Neural progenitor cell (in vitro differentiated cells): ENCODE data around the gene TBCB. TPM values are rescaled to one million over a fixed set of nuclear protein-coding genes. Genes with fewer than 3 reads are reported as not detected.

Experiments used
- DNase-seq: peaks from one replicate; pipeline ENCODE4 v3.0.0-alpha.2; 2016; ENCODE audit warnings: low spot score
- H2AFZ ChIP-seq: fragments of 200-600 bp; sonication (generic); replicated peaks from 2 replicates; pipeline ENCODE4 v1.6.1; 2016; ENCODE audit warnings: antibody characterized with exemption
- H3F3A ChIP-seq: fragments of 200-600 bp; sonication (generic); 2 replicates; pipeline ENCODE4 v1.6.1; 2016; ENCODE audit warnings: antibody characterized with exemption, low read depth
- H3K27ac ChIP-seq: fragments of 200-600 bp; sonication (generic); 2 replicates; pipeline ENCODE4 v1.5.1; 2016; ENCODE audit warnings: mild to moderate bottlenecking
- H3K27me3 ChIP-seq: fragments of 200-600 bp; sonication (generic); 2 replicates; pipeline ENCODE4 v1.6.1; 2016; ENCODE audit warnings: mild to moderate bottlenecking, moderate library complexity
- H3K36me3 ChIP-seq: fragments of 200-600 bp; sonication (generic); 2 replicates; pipeline ENCODE4 v1.5.1; 2016
- H3K4me1 ChIP-seq: fragments of 200-600 bp; sonication (generic); 2 replicates; pipeline ENCODE4 v1.6.1; 2016; ENCODE audit warnings: mixed run types
- H3K4me2 ChIP-seq: fragments of 200-600 bp; sonication (generic); 2 replicates; pipeline ENCODE4 v1.6.1; 2016
- H3K4me3 ChIP-seq: fragments of 200-600 bp; sonication (generic); 2 replicates; pipeline ENCODE4 v1.5.1; 2016
- H3K79me2 ChIP-seq: fragments of 200-600 bp; sonication (generic); 2 replicates; pipeline ENCODE4 v1.6.1; 2016; ENCODE audit warnings: low read depth
- H3K9ac ChIP-seq: fragments of 200-600 bp; sonication (generic); 2 replicates; pipeline ENCODE4 v1.6.1; 2016
- H3K9me3 ChIP-seq: fragments of 200-600 bp; sonication (generic); 2 replicates; pipeline ENCODE4 v1.5.1; 2016; ENCODE audit warnings: low read depth
- H4K20me1 ChIP-seq: fragments of 200-600 bp; sonication (generic); 2 replicates; pipeline ENCODE4 v1.6.1; 2016; ENCODE audit warnings: low read depth
- H3K27ac Mint-ChIP-seq: 3 replicates; pipeline ENCODE4 v1.8.0; 2021; ENCODE audit warnings: mixed read lengths
- H3K27me3 Mint-ChIP-seq: 2 replicates; pipeline ENCODE4 v1.8.0; 2022; ENCODE audit warnings: low read depth, mild to moderate bottlenecking, inconsistent platforms, moderate library complexity, mixed read lengths; ENCODE audit not compliant: insufficient read depth
- H3K36me3 Mint-ChIP-seq: 3 replicates; pipeline ENCODE4 v1.8.0; 2021; ENCODE audit warnings: mixed read lengths
- H3K4me1 Mint-ChIP-seq: 3 replicates; pipeline ENCODE4 v1.8.0; 2021; ENCODE audit warnings: mixed read lengths
- H3K4me3 Mint-ChIP-seq: 3 replicates; pipeline ENCODE4 v1.8.0; 2021; ENCODE audit warnings: mild to moderate bottlenecking, moderate library complexity, mixed read lengths
- H3K9me3 Mint-ChIP-seq: 3 replicates; pipeline ENCODE4 v1.8.0; 2020; ENCODE audit warnings: mixed read lengths
- EZH2 ChIP-seq: fragments of 200-600 bp; sonication (generic); IDR thresholded peaks from 2 replicates; pipeline ENCODE4 v1.6.1; 2017; ENCODE audit warnings: antibody characterized with exemption, mild to moderate bottlenecking, moderate library complexity
- EZH2phosphoT487 ChIP-seq: fragments of 200-600 bp; sonication (generic); IDR thresholded peaks from 2 replicates; pipeline ENCODE4 v1.6.1; 2017; ENCODE audit warnings: antibody characterized with exemption
- total RNA-seq: library from RNA; depleted of rRNA; stranded (reverse); fragments of >200 nt; gene quantifications from 2 replicates; pipeline ENCODE4 v1.2.3, GENCODE V29; 2015; ENCODE audit warnings: low replicate concordance
- TF ChIP-seq, protein P1 (sequence below): fragments of 200-600 bp; sonication (generic); IDR thresholded peaks from 2 replicates; pipeline ENCODE4 v1.5.1; 2017; ENCODE audit warnings: antibody characterized with exemption, mild to moderate bottlenecking

TBCB gene
- total RNA-seq, 1 donor from 2014 or later, result 166 TPM

- H3K9me3 ChIP-seq, result no peaks in the 10 kb centered on the region
- H3K27ac ChIP-seq, result no peak overlapping the region
- Mint-ChIP-seq H3K4me3 (peak overlapping the region; percentile 68), H3K4me1 (peaks cover 8% of the 10 kb centered on the region), H3K27me3 (peaks cover 9% of the 10 kb centered on the region), H3K27ac (no peak overlapping the region), H3K36me3 (peaks cover 36% of the 10 kb centered on the region), H3K9me3 (no peaks in the 10 kb centered on the region)
- no peak for DNase-seq
- peaks cover 13% of the 10 kb centered on the region for H3F3A ChIP-seq
- no peaks in the 10 kb centered on the region for H3K27me3 ChIP-seq
- peaks cover 20% of the 10 kb centered on the region for H3K79me2 ChIP-seq
- H3K4me1 ChIP-seq, result peaks cover 7% of the 10 kb centered on the region
- no peak overlapping the region for H3K4me2 ChIP-seq
- H3K4me3 ChIP-seq, result no peak overlapping the region
- no peak overlapping the region for H3K9ac ChIP-seq
- peaks cover 15% of the 10 kb centered on the region for H4K20me1 ChIP-seq
- no peaks in the 10 kb centered on the region for H3K36me3 ChIP-seq
- TF ChIP-seq EZH2phosphoT487, result no peak
- TF ChIP-seq, protein P1, sequence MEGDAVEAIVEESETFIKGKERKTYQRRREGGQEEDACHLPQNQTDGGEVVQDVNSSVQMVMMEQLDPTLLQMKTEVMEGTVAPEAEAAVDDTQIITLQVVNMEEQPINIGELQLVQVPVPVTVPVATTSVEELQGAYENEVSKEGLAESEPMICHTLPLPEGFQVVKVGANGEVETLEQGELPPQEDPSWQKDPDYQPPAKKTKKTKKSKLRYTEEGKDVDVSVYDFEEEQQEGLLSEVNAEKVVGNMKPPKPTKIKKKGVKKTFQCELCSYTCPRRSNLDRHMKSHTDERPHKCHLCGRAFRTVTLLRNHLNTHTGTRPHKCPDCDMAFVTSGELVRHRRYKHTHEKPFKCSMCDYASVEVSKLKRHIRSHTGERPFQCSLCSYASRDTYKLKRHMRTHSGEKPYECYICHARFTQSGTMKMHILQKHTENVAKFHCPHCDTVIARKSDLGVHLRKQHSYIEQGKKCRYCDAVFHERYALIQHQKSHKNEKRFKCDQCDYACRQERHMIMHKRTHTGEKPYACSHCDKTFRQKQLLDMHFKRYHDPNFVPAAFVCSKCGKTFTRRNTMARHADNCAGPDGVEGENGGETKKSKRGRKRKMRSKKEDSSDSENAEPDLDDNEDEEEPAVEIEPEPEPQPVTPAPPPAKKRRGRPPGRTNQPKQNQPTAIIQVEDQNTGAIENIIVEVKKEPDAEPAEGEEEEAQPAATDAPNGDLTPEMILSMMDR, result no peak
- TF ChIP-seq EZH2, result no peak
- H2AFZ ChIP-seq, result no peak overlapping the region
These were observed 27.2 kb downstream of the TBCB start for GRCh38 chr19:36142496-36142895.

DNA sequence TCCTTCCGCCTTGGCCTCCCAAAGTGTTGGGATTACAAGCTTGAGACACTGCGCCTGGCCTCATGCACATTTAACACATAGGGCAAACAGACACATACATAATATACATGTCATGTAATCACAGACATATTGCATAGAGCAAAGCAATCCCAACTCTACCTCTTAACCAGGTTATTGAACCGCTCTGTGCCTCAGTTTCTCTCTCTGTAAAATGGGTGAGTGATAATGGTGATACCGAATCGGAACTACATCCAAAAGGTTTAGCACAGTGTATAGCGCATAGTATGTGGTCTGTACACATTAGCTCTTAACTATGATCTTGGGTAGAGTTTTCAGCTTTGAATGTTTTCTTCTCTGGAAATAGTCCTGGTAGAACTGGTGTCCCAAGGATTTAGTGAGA lies 29.4 kb downstream of the TBCB start:
- H3K9me3 Mint-ChIP-seq, result no peaks in the 10 kb centered on the region
- Histone ChIP-seq H4K20me1 (peaks cover 15% of the 10 kb centered on the region), H3K4me2 (no peak overlapping the region), H3F3A (peaks cover 8% of the 10 kb centered on the region), H3K79me2 (peaks cover 20% of the 10 kb centered on the region), H3K36me3 (no peaks in the 10 kb centered on the region), H3K27me3 (no peaks in the 10 kb centered on the region), H2AFZ (no peak overlapping the region), H3K4me3 (no peak overlapping the region), H3K9me3 (no peaks in the 10 kb centered on the region), H3K27ac (no peak overlapping the region), H3K4me1 (peaks cover 4% of the 10 kb centered on the region), H3K9ac (no peak overlapping the region)
- peaks cover 42% of the 10 kb centered on the region for H3K36me3 Mint-ChIP-seq
- TF ChIP-seq EZH2 (no peak), EZH2phosphoT487 (no peak)
- TF ChIP-seq, protein P1, result no peak
- peaks cover 8% of the 10 kb centered on the region for H3K4me1 Mint-ChIP-seq
- no peak for DNase-seq
- peaks cover 3% of the 10 kb centered on the region for H3K27me3 Mint-ChIP-seq
- H3K27ac Mint-ChIP-seq, result no peak overlapping the region
- H3K4me3 Mint-ChIP-seq, result no peak overlapping the region

- DNase-seq, result no peak
- H3K9ac ChIP-seq, result no peak overlapping the region
- Mint-ChIP-seq H3K27me3 (peaks cover 6% of the 10 kb centered on the region), H3K4me1 (no peaks in the 10 kb centered on the region), H3K9me3 (no peaks in the 10 kb centered on the region), H3K4me3 (no peak overlapping the region), H3K27ac (no peak overlapping the region), H3K36me3 (peaks cover 28% of the 10 kb centered on the region)
- no peak overlapping the region for H3K4me3 ChIP-seq
- no peak overlapping the region for H2AFZ ChIP-seq
- no peak overlapping the region for H3K27ac ChIP-seq
- no peaks in the 10 kb centered on the region for H3K9me3 ChIP-seq
- no peaks in the 10 kb centered on the region for H3F3A ChIP-seq
- H3K79me2 ChIP-seq, result no peaks in the 10 kb centered on the region
- H4K20me1 ChIP-seq, result no peaks in the 10 kb centered on the region
- H3K4me1 ChIP-seq, result no peaks in the 10 kb centered on the region
- H3K4me2 ChIP-seq, result no peak overlapping the region
- H3K27me3 ChIP-seq, result no peaks in the 10 kb centered on the region
- TF ChIP-seq EZH2phosphoT487, result no peak
- no peak for TF ChIP-seq EZH2
- H3K36me3 ChIP-seq, result no peaks in the 10 kb centered on the region
These were observed 34.6 kb downstream of the TBCB start for GRCh38 chr19:36149673-36150406.

DNA sequence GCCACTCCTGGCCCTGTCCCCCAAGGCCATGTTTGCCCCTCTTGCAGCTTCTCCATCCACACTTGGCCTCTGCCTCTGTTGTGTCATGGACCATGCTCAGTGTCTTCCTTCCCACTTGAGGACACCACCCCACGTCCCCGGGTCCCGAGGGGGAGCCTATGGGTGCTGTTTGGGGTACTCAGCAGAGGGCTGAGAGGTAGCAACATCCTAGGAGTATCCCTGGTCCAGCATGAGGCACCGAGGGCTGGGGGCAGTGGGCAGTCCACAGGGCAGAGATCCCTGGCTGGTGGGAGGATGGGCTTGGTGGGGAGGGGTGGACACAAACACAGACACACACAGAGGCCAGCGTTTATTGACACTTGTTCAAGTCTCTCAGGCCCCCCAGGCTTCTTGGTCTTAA lies 35.3 kb downstream of the TBCB start:
- H3K9ac ChIP-seq, result no peak overlapping the region
- no peak overlapping the region for H3K4me2 ChIP-seq
- no peaks in the 10 kb centered on the region for H3F3A ChIP-seq
- no peak for TF ChIP-seq EZH2
- TF ChIP-seq EZH2phosphoT487, result no peak
- TF ChIP-seq, protein P1, result no peak
- no peaks in the 10 kb centered on the region for H3K4me1 ChIP-seq
- H4K20me1 ChIP-seq, result no peaks in the 10 kb centered on the region
- Mint-ChIP-seq H3K36me3 (peaks cover 25% of the 10 kb centered on the region), H3K27me3 (peaks cover 4% of the 10 kb centered on the region), H3K4me1 (peaks cover 5% of the 10 kb centered on the region), H3K4me3 (no peak overlapping the region), H3K9me3 (no peaks in the 10 kb centered on the region), H3K27ac (no peak overlapping the region)
- H3K36me3 ChIP-seq, result no peaks in the 10 kb centered on the region
- no peaks in the 10 kb centered on the region for H3K9me3 ChIP-seq
- H3K27me3 ChIP-seq, result no peaks in the 10 kb centered on the region
- H2AFZ ChIP-seq, result no peak overlapping the region
- no peak for DNase-seq
- no peak overlapping the region for H3K4me3 ChIP-seq
- no peak overlapping the region for H3K27ac ChIP-seq
- H3K79me2 ChIP-seq, result no peaks in the 10 kb centered on the region
